SH-SY5Y (cell line): ENCODE data around the gene FBXL13.

Experiments used
- GATA2 ChIP-seq: IDR thresholded peaks from 2 replicates; pipeline ENCODE4 v1.6.1; 2011; ENCODE audit warnings: mild to moderate bottlenecking, low read depth, low read length
- GATA3 ChIP-seq: IDR thresholded peaks from 2 replicates; pipeline ENCODE4 v1.6.1; 2011; ENCODE audit warnings: low read depth, mild to moderate bottlenecking, low read length, moderate library complexity

- TF ChIP-seq GATA2 (no peak), GATA3 (no peak)
Measured at GRCh38 chr7:102833343-102833742, 241.3 kb downstream of the FBXL13 start.
